HG03045 (cell line): ENCODE measurements around the gene EFCC1.
"Not testable (repeated sequence)": the region's sequence is repeated elsewhere in the genome, so short reads cannot be mapped to it uniquely, and the experiment has no call there.

Experiments
- ATAC-seq: cut with Tn5 transposase; IDR thresholded peaks from one replicate; pipeline ENCODE4 v1.9.1; 2021; ENCODE audit warnings: mild to moderate bottlenecking, moderate library complexity; ENCODE audit not compliant: unreplicated experiment

The EFCC1 gene

DNA sequence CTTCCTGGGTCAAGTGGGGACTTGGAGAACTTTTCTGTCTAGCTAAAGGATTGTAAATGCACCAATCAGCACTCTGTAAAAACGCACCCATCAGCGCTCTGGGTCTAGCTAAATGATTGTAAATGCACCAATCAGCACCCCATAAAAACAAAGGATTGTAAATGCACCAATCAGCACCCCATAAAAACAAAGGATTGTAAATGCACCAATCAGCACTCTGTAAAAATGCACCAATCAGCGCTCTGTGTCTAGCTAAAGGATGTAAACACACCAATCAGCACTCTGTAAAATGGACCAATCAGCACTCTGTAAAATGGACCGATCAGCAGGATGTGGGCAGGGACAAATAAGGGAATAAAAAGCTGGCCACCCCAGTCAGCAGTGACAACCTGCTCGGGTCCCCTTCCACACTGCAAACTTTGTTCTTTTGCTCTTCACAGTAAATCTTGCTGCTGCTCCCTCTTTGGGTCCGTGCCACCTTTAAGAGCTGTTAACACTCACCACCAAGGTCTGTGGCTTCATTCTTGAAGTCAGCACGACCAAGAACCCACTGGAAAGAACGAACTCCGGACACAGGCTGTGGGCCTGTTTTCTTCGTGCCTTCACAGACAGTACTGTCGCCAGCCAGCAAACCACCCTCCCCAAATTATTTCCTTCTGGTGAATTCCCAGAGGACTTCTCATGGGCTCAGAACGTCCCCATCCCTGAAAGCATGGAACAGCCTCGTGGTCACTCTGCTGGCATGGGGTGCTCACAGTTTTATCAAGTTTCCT, 68.4 kb downstream of the EFCC1 start:
- not testable (repeated sequence) for ATAC-seq

DNA sequence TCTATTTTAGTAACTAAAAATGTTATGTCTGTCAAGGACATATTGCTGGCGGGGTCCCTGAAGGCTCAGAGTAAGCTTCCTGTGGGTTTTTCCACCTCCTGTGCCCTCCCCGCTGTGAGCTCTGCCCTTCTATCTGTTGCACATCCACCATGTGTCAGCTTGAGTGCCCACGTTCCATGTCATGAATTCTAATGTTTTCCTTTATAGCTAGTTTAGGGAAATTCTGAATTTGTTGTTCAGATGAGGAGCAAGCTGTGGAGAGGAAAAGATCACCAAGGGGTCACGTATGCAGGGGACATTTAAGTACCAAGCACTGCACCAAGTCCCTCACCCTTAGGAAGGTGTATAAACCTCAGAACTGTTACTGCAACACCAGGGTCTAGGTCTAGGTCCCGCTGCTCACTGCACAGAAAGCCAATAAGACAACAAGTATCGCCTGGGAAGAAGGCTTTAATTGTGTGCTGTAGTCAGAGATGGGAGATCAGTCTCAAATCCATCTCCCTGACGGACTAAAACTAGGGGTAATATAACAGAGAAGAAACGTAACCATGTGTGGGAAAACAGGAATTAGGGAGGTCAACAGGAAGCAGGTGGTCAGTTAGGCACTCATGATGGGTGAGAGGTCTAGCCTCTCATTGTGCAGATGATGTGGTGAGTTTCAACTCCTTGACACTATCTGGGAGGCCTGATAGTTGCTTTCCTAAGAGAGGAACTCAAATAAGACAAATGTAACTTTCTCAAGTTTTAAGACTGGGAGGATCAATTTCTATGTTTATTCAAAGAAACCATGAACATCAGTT, 69.2 kb downstream of the EFCC1 start:
- ATAC-seq: no peak

DNA sequence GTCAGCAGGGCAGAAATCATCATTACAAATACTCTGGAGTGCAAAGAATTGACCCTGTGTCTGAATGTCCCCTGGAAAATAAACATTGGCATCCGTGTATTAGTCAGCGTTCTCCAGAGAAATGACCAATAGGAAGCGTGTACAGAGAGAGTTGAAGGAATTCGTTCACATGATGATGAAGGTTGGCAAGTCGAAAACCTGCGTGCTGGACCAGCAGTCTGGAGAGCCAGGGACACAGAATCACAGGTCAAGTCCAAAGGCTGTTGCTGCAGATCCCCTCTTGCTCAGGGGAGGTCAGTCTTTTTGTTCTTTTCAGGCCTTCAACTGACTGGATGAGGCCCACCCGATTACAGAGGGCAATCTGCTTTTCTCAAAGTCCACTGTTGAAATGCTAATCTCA, 76.1 kb downstream of the EFCC1 start:
- ATAC-seq: no peak

DNA sequence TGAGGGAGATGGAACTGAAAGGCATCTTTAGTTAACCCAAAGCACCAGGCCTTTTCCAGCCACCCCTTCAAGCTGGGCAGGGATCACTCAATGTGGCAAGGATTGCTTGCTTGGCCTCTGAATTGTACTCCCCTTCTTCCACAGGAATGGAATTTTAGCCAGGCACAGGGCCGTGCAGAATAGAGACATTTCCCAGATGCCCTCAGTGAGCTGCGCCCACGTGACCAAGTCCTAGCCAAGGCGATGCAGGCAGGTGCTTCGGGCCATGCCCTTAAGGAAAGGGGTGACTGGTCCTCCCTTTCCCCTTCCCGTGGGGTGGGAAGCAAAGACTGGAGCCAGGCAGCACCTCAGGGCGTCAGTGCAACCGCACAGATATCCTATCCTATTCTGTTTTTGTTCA, 77.4 kb downstream of the EFCC1 start:
- no peak for ATAC-seq

DNA sequence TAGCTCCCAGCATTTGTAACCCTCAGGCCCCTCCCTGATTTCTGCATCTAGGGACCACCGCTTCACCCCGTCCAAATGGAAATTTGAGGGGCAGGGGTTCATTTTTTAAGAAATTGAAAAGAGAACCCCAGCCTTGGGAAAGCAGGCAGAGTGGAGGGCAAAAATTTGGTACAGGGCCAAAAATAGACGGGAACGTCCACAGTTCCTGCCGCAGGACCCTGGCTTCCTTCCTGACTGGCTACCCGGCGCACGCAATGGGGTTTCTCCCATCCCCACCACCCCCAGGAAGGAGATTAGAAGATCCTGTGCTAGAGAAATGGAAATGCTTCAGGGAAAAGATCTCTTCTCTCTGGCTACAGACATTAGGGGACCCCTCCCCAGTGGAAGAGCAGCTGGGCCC, 80.4 kb downstream of the EFCC1 start:
- ATAC-seq: no peak

DNA sequence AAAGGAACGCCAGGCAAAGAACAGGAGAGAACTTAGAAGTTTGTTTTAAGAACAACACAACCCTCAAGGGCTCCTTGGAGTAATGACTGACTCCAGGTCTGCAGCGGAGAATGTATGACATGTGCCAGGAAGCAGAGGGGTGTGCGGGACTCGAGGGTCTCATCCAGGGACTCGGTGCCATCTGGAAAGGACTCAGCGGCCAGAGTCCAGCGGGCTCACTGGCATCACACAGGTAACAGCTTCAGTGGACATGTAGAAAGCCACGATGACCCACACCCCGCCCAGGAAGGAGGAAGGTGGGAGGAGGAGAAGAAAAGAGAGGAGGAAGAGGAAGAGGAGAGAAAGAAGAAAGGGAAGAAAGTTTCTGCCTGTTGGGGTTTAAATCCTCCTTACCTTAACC, 80.9 kb downstream of the EFCC1 start:
- ATAC-seq: no peak

DNA sequence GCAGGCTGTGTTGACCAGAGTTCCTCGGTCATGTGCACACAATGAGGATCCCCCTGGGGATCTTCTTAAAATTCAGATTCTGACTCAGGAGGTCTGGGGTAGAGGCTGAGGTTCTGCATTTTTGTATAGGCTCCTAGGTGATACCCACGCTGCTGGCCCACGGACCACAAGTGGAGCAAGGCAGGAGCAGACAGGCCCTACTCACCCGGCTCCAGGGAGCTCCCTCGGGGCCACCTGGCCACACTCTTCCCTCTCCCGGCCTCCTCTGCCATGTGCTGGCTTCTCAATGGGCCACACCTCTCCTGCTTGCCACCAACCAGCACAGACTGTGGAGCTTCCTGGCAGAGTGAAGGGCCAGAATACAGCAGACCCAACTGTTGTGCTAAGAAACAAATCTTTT, 83.4 kb downstream of the EFCC1 start:
- ATAC-seq: no peak

DNA sequence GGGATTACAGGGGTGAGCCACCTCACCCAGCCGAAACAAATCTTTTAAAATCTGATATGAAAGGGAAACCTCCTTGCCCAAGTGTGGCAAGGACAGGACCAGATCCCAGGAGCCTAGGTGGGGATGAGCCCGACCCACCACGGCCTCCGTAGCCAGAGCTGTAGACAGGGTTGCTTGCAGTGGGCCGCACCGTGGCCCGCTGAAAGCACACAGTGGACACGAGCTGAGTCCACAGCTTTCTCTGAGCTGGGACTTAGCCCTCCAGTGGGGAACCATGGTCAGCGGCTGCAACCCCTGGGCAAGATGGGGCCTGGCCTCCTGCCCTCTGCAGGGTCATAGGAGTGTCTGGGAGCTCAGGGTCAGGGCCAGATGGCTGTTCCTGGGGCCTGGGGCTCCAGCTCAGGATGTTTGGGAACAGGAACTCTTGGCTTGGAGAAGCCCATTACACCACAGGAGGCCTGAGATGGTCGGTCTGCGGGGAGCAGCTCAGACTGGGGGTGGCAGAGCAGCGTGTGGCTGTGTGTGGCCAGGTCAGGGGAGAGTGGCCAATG, 84.1 kb downstream of the EFCC1 start:
- no peak for ATAC-seq

DNA sequence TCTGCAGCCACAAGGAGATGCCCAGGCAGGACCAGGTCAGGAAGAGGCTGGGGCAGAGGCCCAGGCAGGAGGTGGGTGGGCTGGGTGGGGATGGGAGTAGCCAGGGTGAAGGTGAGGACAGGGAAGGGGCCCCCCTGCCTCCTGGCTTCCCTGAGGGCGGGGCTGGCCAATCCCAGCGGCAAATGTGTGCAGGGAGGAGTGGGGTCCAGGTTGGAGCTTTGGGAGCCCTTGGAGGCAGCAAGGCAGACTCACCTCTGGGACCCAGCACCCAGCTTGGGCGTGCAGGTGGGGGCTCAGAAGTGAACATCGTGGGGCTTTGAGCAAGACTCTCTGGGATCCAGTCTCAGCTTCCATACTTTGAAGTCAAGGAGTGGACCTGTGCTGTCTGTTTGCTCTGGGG, 84.7 kb downstream of the EFCC1 start:
- ATAC-seq: no peak

DNA sequence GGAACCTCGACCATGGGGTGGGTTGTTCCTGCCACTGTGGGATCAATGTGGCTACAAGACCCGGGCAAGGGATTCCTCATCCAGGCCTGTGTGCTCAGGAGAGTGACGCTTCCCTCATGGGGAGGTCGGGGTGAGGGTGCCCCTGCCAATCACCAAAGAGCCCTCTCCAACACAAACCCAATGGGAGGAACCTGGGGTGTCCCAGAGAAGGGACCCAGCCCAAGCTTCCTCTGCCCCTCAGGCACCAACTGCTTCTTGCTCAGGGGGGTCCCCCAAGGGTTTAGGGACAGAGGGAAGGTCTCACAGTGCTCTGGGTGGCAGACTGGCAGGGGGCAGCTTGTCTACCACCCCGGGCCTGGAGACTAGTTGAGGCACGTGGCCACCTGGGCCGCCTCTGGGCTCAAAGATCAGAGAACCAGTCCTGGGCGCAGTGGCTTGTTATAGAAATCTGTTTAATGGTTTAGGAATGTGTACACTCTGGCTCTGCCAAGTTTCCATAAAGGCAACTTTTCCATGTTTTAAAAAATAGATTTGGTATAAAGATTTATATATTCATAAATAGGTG, 86.1 kb downstream of the EFCC1 start:
- ATAC-seq: no peak

DNA sequence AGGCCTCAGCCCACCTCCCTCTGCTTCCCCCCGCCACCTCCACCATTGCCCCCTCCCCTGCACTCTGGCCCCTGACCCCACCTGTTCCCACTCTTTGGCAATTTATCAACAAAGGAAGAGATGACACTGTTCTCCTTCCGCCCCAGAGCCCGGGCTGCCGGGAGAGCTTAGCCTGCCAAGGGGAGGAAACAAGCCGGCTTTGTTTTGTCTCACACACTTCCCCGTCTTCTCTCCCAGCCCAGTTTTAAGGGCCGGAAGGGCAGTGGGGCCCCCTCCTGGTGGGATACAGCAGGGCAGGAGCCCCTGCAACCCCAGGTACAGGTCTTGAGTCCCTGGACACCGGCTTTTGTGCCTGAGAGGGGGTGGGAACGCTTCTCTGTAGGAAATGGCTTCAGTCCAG, 86.8 kb downstream of the EFCC1 start:
- not testable (repeated sequence) for ATAC-seq

DNA sequence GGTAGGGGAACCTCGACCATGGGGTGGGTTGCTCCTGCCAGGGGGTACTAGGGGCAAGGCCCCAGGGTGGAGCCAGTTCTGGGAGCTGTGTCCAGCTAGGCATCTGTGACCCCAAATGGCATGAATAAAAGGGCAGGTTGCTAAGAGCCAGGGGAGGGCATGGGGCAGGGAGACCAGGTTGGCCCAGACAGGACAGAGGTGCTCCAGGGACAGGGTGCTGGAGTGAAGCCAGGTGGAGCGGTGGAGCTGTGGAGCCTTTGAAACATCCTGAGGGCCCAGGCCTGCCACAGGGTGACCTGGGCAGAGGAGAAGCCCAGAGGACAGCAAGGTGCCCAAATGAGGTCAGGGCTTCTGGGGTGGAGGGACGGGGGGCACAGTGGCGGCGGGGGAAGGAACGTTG, 87.2 kb downstream of the EFCC1 start:
- ATAC-seq: not testable (repeated sequence)
